Skeletal muscle satellite cell (primary cell): ENCODE measurements around the gene DCP1B.

Source experiments
- H3K27me3 ChIP-seq: 2 replicates; pipeline ENCODE4 v1.7.0; 2013; ENCODE audit warnings: low read length; ENCODE audit not compliant: control insufficient read depth, insufficient read depth
- H3K36me3 ChIP-seq: 2 replicates; pipeline ENCODE4 v1.7.0; 2013; ENCODE audit warnings: mild to moderate bottlenecking, control low read depth, low read length; ENCODE audit not compliant: insufficient read depth
- H3K4me1 ChIP-seq: 2 replicates; pipeline ENCODE4 v1.7.0; 2013; ENCODE audit warnings: low read length; ENCODE audit not compliant: control insufficient read depth, insufficient read depth
- H3K4me2 ChIP-seq: 2 replicates; pipeline ENCODE4 v1.7.0; 2013; ENCODE audit warnings: mild to moderate bottlenecking, low read length
- H3K4me3 ChIP-seq: 2 replicates; pipeline ENCODE4 v1.7.0; 2013; ENCODE audit warnings: low read length
- H3K9ac ChIP-seq: 2 replicates; pipeline ENCODE4 v1.7.0; 2013; ENCODE audit warnings: mild to moderate bottlenecking, low read depth, low read length, moderate library complexity
- H3K9me3 ChIP-seq: replicated peaks from 2 replicates; pipeline ENCODE4 v1.7.0; 2013; ENCODE audit warnings: mild to moderate bottlenecking, control low read depth, low read length

Gene DCP1B

GRCh38 chr12:2014231-2014630 is 10.0 kb upstream of the DCP1B start:
- Histone ChIP-seq H3K9ac (no peak overlapping the region), H3K36me3 (no peaks in the 10 kb centered on the region), H3K4me2 (no peak overlapping the region), H3K9me3 (no peaks in the 10 kb centered on the region), H3K27me3 (peaks cover 40% of the 10 kb centered on the region), H3K4me1 (no peaks in the 10 kb centered on the region), H3K4me3 (no peak overlapping the region)

- H3K9me3 ChIP-seq: no peaks in the 10 kb centered on the region
- no peak overlapping the region for H3K4me3 ChIP-seq
- no peak overlapping the region for H3K4me2 ChIP-seq
- H3K9ac ChIP-seq: no peak overlapping the region
- H3K27me3 ChIP-seq: peaks cover 38% of the 10 kb centered on the region
- H3K4me1 ChIP-seq: no peaks in the 10 kb centered on the region
- no peaks in the 10 kb centered on the region for H3K36me3 ChIP-seq
These were observed 9.4 kb upstream of the DCP1B start for GRCh38 chr12:2013527-2014223.

GRCh38 chr12:2013086-2013485 is 8.8 kb upstream of the DCP1B start:
- Histone ChIP-seq H3K9me3 (no peaks in the 10 kb centered on the region), H3K36me3 (no peaks in the 10 kb centered on the region), H3K27me3 (peaks cover 34% of the 10 kb centered on the region), H3K4me2 (no peak overlapping the region), H3K4me3 (no peak overlapping the region), H3K9ac (no peak overlapping the region), H3K4me1 (no peaks in the 10 kb centered on the region)

- no peak overlapping the region for H3K4me3 ChIP-seq
- H3K4me2 ChIP-seq: no peak overlapping the region
- no peak overlapping the region for H3K9ac ChIP-seq
- H3K36me3 ChIP-seq: no peaks in the 10 kb centered on the region
- H3K4me1 ChIP-seq: no peaks in the 10 kb centered on the region
- peaks cover 24% of the 10 kb centered on the region for H3K27me3 ChIP-seq
- H3K9me3 ChIP-seq: no peaks in the 10 kb centered on the region
These were observed 7.7 kb upstream of the DCP1B start for GRCh38 chr12:2011643-2012607.

GRCh38 chr12:2009623-2010022 is 5.4 kb upstream of the DCP1B start:
- H3K4me2 ChIP-seq: no peak overlapping the region
- H3K4me1 ChIP-seq: no peaks in the 10 kb centered on the region
- H3K27me3 ChIP-seq: peaks cover 5% of the 10 kb centered on the region
- no peaks in the 10 kb centered on the region for H3K36me3 ChIP-seq
- no peak overlapping the region for H3K4me3 ChIP-seq
- no peaks in the 10 kb centered on the region for H3K9me3 ChIP-seq
- no peak overlapping the region for H3K9ac ChIP-seq

- Histone ChIP-seq H3K9ac (no peak overlapping the region), H3K4me2 (no peak overlapping the region), H3K4me1 (no peaks in the 10 kb centered on the region), H3K36me3 (no peaks in the 10 kb centered on the region), H3K9me3 (no peaks in the 10 kb centered on the region), H3K4me3 (no peak overlapping the region), H3K27me3 (peaks cover 5% of the 10 kb centered on the region)
These were observed 4.4 kb upstream of the DCP1B start for GRCh38 chr12:2008677-2009076.

- Histone ChIP-seq H3K9me3 (no peaks in the 10 kb centered on the region), H3K27me3 (no peaks in the 10 kb centered on the region), H3K36me3 (no peaks in the 10 kb centered on the region), H3K9ac (peak overlapping the region; percentile 94), H3K4me2 (peak overlapping the region; percentile 87), H3K4me1 (peaks cover 6% of the 10 kb centered on the region), H3K4me3 (peak overlapping the region; percentile 94)
These were observed 563 bp downstream of the DCP1B start for GRCh38 chr12:2003676-2004112.

GRCh38 chr12:1995205-1995896 is 8.9 kb downstream of the DCP1B start:
- no peak overlapping the region for H3K4me2 ChIP-seq

GRCh38 chr12:1994429-1995143 is 9.7 kb downstream of the DCP1B start:
- no peaks in the 10 kb centered on the region for H3K9me3 ChIP-seq
- no peak overlapping the region for H3K4me3 ChIP-seq
- H3K4me2 ChIP-seq: peak overlapping the region; percentile 0
- H3K27me3 ChIP-seq: no peaks in the 10 kb centered on the region
- peak overlapping the region; percentile 48 for H3K9ac ChIP-seq
- peaks cover 19% of the 10 kb centered on the region for H3K36me3 ChIP-seq
- peaks cover 19% of the 10 kb centered on the region for H3K4me1 ChIP-seq

More at GRCh38 chr12:1995205-1995896, 8.9 kb downstream of the DCP1B start:
- Histone ChIP-seq H3K4me1 (peaks cover 19% of the 10 kb centered on the region), H3K9me3 (no peaks in the 10 kb centered on the region), H3K9ac (no peak overlapping the region), H3K4me3 (no peak overlapping the region), H3K36me3 (peaks cover 16% of the 10 kb centered on the region), H3K27me3 (no peaks in the 10 kb centered on the region)

- Histone ChIP-seq H3K4me3 (no peak overlapping the region), H3K4me1 (peaks cover 19% of the 10 kb centered on the region), H3K27me3 (no peaks in the 10 kb centered on the region), H3K4me2 (peak overlapping the region; percentile 0), H3K9ac (peak overlapping the region; percentile 48), H3K36me3 (peaks cover 20% of the 10 kb centered on the region), H3K9me3 (no peaks in the 10 kb centered on the region)
These were observed 10.3 kb downstream of the DCP1B start for GRCh38 chr12:1993871-1994371.
